ENCODE data around the gene CAPN11.

The CAPN11 gene

GRCh38 chr6:44176130-44176761 is 17.6 kb downstream of the CAPN11 start:
- TF ChIP-seq, protein P1, sequence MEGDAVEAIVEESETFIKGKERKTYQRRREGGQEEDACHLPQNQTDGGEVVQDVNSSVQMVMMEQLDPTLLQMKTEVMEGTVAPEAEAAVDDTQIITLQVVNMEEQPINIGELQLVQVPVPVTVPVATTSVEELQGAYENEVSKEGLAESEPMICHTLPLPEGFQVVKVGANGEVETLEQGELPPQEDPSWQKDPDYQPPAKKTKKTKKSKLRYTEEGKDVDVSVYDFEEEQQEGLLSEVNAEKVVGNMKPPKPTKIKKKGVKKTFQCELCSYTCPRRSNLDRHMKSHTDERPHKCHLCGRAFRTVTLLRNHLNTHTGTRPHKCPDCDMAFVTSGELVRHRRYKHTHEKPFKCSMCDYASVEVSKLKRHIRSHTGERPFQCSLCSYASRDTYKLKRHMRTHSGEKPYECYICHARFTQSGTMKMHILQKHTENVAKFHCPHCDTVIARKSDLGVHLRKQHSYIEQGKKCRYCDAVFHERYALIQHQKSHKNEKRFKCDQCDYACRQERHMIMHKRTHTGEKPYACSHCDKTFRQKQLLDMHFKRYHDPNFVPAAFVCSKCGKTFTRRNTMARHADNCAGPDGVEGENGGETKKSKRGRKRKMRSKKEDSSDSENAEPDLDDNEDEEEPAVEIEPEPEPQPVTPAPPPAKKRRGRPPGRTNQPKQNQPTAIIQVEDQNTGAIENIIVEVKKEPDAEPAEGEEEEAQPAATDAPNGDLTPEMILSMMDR (IDR thresholded peaks at IDR 0.05; ENCODE audit: low read depth, low read length, missing control alignments) = no peak
- DNase-seq (ENCODE audit: extremely low read depth, low read depth) = no peak
- H3K4me3 ChIP-seq (replicated peaks; ENCODE audit: low read depth, low read length) = no peak overlapping the region

GRCh38 chr6:44176762-44177509 is 18.3 kb downstream of the CAPN11 start:
- no peak for DNase-seq (ENCODE audit: extremely low read depth, low read depth)
- TF ChIP-seq, protein P1 (IDR thresholded peaks at IDR 0.05; ENCODE audit: low read depth, low read length, missing control alignments) = no peak
- H3K4me3 ChIP-seq (replicated peaks; ENCODE audit: low read depth, low read length) = no peak overlapping the region

DNA sequence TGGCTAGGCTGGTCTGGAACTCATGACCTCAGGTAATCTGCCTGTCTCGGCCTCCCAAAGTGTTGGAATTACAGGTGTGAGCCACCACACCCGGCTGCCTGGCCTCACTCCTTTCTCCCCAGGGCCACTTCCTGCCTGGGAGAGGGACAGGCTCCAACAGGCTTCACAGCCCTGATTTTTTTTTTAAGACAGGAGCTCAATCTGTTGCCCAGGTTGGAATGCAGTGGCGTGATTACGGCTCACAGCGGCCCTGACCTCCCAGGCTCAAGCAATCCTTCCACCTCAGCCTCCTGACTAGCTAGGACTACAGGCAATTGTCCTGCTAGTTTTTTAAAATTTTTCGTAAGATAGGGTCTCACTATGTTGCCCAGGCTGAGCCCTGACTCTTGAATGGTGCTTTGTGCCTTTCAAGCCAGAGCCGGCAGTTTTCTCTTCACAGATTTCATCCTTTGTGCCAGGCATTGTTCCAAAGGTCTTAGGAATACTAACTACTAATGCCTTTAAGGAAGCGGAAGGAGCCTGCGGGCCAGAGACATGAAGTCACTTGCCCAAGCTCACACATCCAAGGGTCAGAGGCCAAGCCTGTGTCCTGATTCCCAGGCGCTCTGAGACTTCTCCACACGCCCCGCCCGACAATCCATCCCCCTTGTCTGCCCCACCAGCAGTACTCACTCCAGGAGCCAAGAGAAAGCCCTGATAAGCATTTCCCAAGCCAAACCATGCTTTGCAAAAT is 19.2 kb downstream of the CAPN11 start:
- TF ChIP-seq, protein P1 (IDR thresholded peaks at IDR 0.05; ENCODE audit: low read depth, low read length, missing control alignments) = no peak
- no peak for DNase-seq (ENCODE audit: extremely low read depth, low read depth)

DNA sequence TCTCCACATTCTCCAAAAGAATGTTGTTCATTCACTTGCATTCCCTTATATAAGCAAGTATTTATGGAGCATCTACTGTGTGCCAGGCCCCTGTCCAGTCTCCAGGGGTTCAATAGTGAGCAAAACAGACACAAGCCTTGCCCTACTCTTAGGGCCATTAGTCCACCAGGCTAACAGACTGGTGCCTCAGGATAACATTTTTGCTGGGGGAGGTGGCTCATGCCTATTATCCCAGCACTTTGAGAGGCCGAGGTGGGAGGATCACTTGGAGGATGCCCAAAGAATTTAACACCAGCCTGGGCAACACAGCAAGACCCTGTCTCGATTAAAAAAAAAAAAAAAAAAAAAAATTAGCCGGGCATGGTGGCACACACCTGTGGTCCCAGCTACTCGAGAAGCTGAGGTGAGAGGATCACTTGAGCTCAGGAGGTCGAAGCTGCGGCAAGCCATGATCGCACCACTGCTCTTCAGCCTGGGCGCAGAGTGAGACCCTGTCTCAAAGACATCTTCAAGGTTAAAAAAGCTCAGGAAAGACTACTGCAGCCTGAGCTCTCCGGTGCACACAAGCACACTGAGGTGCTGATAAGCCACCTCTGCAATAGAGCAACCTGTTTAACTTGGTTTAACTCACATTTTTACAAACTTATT is 19.9 kb downstream of the CAPN11 start:
- no peak for DNase-seq (ENCODE audit: extremely low read depth, low read depth)
- no peak overlapping the region for H3K4me3 ChIP-seq (replicated peaks; ENCODE audit: low read depth, low read length)
- TF ChIP-seq, protein P1 (IDR thresholded peaks at IDR 0.05; ENCODE audit: low read depth, low read length, missing control alignments) = no peak

More for the DNA sequence above, 19.2 kb downstream of the CAPN11 start:
- no peak overlapping the region for H3K4me3 ChIP-seq (replicated peaks; ENCODE audit: low read depth, low read length)

DNA sequence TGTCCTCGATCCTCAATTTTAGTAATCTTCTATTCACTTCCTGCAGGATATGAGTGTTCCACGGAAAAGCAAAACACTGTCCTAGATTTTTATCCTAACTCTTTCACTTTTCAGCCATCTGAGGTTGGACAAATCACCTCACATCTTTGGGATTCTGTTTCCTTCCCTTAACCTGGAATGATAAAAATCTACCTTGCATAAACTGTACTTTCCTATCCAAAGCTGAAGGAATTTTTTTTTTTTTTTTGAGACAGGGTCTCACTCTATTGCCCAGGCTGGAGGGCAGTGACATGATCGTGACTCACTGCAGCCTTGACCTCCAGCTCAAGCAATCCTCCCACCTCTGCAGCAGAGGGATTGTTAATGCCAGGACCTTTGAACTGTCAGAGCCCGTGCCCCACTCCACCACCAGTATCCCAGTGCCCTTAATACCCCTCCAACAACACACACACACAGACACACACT is 20.5 kb downstream of the CAPN11 start:
- TF ChIP-seq, protein P1 (IDR thresholded peaks at IDR 0.05; ENCODE audit: low read depth, low read length, missing control alignments) = no peak

DNA sequence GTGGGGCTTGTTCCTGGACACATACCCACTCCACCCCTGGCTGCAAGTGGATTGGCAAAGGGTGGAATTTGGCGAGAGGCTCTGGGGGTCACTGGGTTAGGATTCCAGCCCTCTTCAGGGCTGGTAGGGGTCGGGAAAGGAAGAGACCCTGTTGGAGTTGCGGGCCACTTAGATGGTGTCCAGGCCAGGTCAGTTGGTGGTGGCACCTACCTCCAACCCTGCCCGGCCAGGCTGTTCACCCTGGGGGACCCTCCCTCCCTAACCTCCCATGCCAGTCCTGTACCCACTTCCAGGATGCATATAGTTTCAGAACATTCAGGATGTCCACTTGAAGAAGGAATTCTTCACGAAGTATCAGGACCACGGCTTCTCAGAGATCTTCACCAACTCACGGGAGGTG is 21.0 kb downstream of the CAPN11 start:
- H3K4me3 ChIP-seq (replicated peaks; ENCODE audit: low read depth, low read length) = no peak overlapping the region
- TF ChIP-seq, protein P1 (IDR thresholded peaks at IDR 0.05; ENCODE audit: low read depth, low read length, missing control alignments) = no peak
- DNase-seq (ENCODE audit: extremely low read depth, low read depth) = no peak

More for the DNA sequence above, 20.5 kb downstream of the CAPN11 start:
- no peak for DNase-seq (ENCODE audit: extremely low read depth, low read depth)
- H3K4me3 ChIP-seq (replicated peaks; ENCODE audit: low read depth, low read length) = no peak overlapping the region
